DMS53 (cell line): ENCODE data around the gene CFI.
A peak's percentile ranks its signal among the peaks of the same experiment; 100 is the strongest.

ENCODE experiments used
- DNase-seq: peaks from one replicate; lab custom pipeline; 2025; lab: John Stamatoyannopoulos, UW

CFI gene

GRCh38 chr4:109730619-109731545 lies 70.9 kb downstream of the CFI start:
- peak; percentile 26 for DNase-seq

DNA sequence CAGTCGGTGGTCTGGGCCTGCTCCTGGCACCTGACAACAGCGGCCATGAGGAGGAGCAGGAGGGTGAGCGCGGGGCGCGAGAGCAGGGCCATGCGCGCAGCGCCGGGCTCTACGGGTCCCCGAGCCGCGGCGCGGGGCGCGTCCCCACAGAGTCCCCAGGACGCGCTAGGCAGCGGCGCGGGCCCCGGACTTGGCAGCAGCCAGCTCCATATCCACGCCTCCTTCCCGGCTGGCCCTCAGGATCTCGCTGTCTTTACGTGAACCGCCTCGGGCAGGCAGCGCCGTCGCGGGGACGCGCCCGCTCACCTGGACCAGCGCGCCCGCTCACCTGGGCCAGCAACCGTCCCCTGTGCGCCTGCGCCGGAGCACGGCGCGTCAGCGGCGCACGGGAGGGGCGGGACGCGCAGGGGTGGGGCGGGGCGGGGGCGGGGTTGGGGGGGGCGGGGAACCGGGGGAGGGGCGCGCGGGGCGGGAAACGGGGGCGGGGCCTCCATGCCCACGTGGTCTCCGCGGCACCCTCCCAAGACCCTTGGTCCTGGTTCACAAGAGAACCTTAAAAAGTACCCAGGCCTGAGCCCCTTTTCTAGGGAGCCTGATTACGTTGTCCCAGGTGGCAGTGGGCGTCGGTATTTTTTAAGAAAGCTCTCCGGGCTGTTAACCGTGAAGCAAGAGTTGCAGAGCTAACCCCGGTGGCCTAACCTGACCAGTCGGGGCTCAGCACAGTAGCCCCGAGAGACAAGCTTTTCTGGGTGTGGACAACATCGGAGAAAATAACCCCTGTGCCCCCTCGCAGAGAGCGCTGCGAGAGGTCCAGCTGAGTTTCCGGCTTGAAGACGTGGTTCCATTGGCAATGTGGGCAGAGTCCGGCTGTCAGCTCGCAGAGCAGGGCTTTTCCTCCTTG lies 71.8 kb downstream of the CFI start, which contains the start of gene PLA2G12A:
TSS of gene PLA2G12A (minus strand) at position 353 of the 901 bp plus-strand sequence. CDS start at position 92, 261 bp downstream.
- peak; percentile 95 for DNase-seq

- peak; percentile 43 for DNase-seq
These were observed 72.6 kb downstream of the CFI start for GRCh38 chr4:109729117-109729717.

- peak; percentile 5 for DNase-seq
These were observed 73.4 kb downstream of the CFI start for GRCh38 chr4:109728385-109728784.

DNA sequence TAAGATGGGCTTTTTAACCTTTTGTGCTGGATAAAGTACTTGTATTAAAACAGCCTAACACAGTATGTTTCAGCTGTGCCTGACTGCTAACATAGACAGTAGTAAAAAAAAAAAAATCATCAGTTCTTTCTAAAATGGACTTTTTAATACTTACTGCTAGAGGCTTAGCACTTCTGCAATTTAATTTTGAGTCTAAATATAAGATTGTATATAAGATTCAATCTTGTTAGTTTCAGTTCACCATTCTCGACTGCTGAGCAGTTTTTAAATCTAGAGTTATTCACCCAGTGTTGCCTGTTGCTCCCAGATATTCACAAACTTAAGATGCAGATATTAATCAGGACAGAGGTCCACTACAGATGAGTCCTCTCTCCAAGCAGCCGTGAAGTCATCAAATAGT lies 78.7 kb downstream of the CFI start:
- no peak for DNase-seq

GRCh38 chr4:109722357-109722756 lies 79.4 kb downstream of the CFI start:
- no peak for DNase-seq

DNA sequence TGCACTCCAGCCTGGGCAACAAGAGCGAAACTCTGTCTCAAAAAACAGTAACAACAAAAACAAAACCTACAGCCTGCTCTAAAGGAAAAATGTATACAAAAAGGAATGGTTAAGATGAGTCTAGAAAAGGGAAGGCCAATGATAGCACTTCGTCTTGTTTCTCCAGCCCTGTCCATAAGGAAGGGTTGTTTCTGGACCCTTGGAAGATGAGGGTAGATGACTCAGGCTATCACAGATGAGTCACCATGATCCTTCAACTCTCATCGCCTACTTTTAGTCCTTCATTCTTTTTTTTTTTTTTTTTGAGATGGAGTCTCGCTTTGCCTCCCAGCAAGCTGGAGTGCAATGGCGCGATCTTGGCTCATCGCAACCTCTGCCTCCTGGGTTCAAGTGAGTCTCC lies 80.8 kb downstream of the CFI start:
- peak; percentile 5 for DNase-seq

- DNase-seq = no peak
These were observed 82.2 kb downstream of the CFI start for GRCh38 chr4:109719604-109720003.

DNA sequence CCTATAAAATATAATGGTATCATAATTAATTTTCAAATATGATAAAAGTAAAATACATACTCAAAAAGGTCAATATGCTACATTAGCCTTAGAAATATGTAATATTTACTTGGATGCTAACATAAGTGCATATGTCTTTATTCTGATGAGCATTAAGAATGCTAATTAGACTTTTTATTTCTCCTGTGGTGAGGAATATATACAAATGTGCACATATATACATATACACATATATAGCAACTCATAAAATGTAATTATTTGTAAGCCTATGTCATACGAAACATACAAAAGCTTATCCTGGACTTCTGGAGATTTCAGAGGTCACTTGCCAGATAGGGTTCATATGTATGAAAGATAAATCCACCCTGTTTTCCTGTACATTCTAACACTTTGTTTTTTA lies 83.0 kb downstream of the CFI start:
- no peak for DNase-seq

DNA sequence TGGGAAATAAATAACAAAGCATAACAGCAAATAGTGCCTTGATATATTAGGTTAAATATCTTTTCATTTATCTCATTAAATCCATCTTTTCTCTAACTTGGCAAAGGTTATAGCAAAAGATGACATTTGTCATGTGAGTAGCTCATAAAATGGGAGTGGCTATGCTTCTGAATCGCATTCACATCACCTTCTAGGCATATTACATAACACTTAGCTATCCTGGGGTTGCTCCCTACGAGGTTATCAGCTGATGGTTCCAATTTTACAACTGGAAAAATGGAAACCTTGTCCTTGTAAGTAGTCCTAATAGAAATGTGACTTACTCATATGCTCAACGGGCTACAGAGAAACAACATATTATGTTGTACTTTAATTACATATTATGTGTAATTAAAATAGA lies 88.3 kb downstream of the CFI start:
- no peak for DNase-seq

DNA sequence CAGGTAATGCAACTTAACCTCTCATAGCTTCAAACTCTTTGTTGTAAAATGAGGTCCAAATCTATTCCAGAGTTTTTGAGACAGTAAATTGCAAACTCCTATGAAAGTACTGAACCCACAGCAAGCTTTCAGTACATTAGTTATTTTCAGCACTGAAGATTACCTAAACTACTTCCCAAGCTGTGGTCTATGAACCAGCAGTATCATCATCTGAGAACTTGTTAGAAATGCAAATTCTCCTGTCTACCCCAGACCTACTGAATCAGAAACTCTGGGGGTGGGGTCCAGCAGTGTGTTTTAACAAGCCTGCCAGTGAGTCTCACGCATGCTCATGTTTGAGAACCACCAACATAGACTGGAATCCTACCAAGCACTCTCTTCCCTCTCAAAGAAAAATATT lies 92.8 kb downstream of the CFI start:
- DNase-seq = no peak

GRCh38 chr4:109708435-109708834 lies 93.4 kb downstream of the CFI start:
- no peak for DNase-seq

DNA sequence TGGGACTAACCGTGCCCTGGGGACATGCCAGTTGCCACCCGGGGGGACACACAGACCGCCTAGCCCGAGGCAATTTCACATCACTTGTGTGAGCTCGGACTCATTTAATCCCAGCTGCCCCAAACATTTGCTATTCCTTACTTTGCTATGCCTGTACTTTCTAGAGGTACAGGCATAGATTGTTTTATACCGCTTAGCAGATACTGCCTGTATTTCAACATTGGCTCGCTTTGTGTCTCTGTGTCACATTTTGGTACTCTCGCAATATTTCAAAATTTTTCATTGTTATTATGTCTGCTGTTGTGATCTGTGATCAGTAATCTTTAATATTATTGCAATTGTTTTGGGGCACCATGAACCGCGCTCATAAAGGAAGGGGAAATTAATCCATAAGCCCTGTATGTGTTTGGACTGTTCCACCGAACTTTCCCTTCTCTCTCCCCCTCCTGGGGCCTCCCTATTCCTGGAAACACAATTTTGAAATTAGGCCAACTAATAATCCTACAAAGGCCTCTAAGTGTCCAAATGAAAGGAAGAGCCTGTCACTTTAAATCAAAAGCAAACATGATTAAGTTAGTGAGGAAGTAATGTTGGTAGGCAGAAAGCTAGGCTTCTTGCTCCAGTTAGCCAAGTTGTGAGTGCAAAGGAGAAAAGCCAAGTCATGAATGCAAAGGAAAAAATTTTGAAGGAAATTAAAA lies 98.0 kb downstream of the CFI start:
- peak; percentile 37 for DNase-seq

DNA sequence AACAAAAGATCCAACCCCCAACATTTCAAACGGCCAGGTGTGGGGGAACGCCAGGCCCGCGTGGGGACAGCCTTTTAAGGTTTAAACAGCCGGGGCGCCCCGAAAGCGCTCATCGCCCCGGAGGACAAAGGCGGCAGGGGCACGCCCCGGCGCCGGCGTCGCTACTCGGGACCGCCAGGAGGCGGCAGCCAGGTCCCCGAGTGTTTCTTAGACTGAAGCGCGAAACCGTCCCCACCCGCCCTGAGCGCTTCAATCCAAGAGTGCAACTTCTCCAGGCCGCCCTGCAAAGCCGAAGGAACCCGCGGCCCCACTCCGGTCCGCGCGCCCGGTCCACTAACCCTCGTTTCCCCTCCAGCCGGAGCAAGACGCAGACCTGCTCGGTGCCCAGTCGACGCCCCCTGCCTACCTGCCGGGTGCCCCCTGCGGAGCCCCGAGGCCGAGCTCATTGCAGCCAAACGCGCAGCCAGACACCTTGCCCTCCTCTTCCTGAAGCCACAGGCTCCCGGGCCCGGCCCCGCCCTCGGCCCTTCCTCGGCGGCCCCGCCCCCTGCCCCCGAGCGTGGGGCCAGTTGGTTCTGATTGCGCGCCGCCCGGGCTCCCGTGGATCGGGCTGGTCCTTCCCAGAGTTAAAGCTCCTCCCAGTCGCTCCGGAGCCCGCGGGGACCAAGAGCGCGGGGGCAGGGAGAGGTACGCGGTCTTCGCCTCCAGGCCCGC lies 98.7 kb downstream of the CFI start, which contains the start of gene CASP6:
TSS of gene CASP6 (minus strand) at position 496 of the 714 bp plus-strand sequence. CDS start at position 446, 50 bp downstream.
- peak; percentile 86 for DNase-seq

- DNase-seq = peak; percentile 18
These were observed 100.0 kb downstream of the CFI start for GRCh38 chr4:109701566-109702410.

DNA sequence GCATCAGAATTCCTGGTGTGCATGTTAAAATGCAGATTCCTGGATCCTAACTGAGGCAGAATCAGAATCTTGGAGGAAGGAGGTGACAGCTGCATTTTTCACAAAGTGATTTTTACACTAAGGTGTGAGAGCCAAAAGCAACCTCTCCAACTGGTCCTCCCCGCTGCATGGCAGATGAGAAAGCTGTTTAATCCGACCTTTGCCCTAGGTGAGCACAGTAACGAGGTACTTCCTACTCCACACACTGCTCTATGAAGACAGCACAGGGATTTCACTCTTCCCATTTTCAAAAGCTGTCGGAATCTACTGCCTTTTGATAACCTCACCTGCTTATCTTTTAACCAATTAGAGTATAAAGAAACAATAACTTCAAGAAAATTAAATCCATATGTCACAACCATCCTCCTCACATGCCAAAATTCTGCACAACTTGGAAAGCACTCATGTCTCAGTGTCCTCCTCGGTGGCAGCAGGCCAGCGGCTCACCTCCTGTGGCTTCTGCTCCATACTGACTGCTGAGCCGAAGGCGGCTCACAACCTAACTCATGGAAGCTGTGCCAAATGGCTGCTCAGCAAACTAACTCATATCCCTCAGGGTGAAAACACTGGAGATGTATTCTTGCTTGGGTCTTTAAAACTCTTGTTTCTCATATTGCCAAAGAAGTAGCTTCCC lies 102.1 kb downstream of the CFI start:
- DNase-seq = peak; percentile 11

GRCh38 chr4:109698656-109699055 lies 103.1 kb downstream of the CFI start:
- DNase-seq = no peak

DNA sequence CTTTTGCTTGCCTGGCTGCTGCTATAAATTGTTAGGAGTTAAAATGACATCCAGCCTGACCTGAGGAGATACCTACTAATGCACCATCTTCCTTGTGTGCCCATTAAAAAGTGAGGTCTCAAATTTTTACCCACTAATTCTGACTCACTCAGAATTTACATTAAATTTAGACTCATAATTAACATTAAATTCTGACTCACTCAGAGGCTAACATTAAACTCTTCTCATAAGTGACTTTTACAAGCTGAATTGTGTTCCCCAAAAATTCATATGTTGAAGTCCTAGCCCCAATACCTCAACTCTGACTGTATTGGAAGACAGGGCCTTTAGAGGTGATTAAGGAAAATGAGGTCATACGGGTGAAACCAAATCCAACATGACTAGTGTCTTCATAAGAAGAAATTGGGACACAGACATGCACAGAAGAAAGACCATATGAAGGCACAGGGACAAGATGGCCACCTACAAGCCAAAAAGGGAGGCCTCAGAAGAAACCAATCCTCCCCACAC lies 110.3 kb downstream of the CFI start:
- no peak for DNase-seq
